Neural cell (in vitro differentiated cells): ENCODE measurements around the gene PRRT3. TPM values are rescaled to one million over a fixed set of nuclear protein-coding genes. Genes with fewer than 3 reads are reported as not detected.

ENCODE experiments used
- H2AFZ ChIP-seq: fragments of 200-600, 300-800 bp; sonication (generic), shearing (Covaris generic); 2 replicates; pipeline ENCODE4 v1.6.0; 2014; ENCODE audit warnings: low read depth, mild to moderate bottlenecking, antibody characterized with exemption, low read length, moderate library complexity
- H3F3A ChIP-seq: fragments of 200-600 bp; shearing (Covaris generic); 2 replicates; pipeline ENCODE4 v1.6.1; 2016; ENCODE audit warnings: mild to moderate bottlenecking, moderate library complexity, mixed read lengths, antibody characterized with exemption, low read length; ENCODE audit not compliant: insufficient read depth, poor library complexity, severe bottlenecking
- H3K27ac ChIP-seq: fragments of 200-600, 300-800 bp; sonication (generic), shearing (Covaris generic); 2 replicates; pipeline ENCODE4 v1.5.1; 2014; ENCODE audit warnings: mild to moderate bottlenecking, low read length, moderate library complexity
- H3K27me3 ChIP-seq: fragments of 300-800, 200-600 bp; sonication (generic), shearing (Covaris generic); 2 replicates; pipeline ENCODE4 v1.6.0; 2014; ENCODE audit warnings: mild to moderate bottlenecking, low read depth, low read length, moderate library complexity; ENCODE audit not compliant: insufficient read depth
- H3K36me3 ChIP-seq: fragments of 300-800, 200-600 bp; sonication (generic), shearing (Covaris generic); 2 replicates; pipeline ENCODE4 v1.5.1; 2014; ENCODE audit warnings: mild to moderate bottlenecking, antibody characterized with exemption, low read length, moderate library complexity; ENCODE audit not compliant: insufficient read depth
- H3K4me2 ChIP-seq: fragments of 300-800, 200-600 bp; sonication (generic), shearing (Covaris generic); 2 replicates; pipeline ENCODE4 v1.6.0; 2014; ENCODE audit warnings: mild to moderate bottlenecking, low read length
- H3K4me3 ChIP-seq: fragments of 300-800, 200-600 bp; sonication (generic), shearing (Covaris generic); 2 replicates; pipeline ENCODE4 v1.5.1; 2014; ENCODE audit warnings: mild to moderate bottlenecking, low read length, moderate library complexity
- H3K79me2 ChIP-seq: fragments of 200-600 bp; shearing (Covaris generic); replicated peaks from 2 replicates; pipeline ENCODE4 v1.6.0; 2014; ENCODE audit warnings: mild to moderate bottlenecking, low read length, moderate library complexity; ENCODE audit not compliant: insufficient read depth
- H3K9ac ChIP-seq: fragments of 300-800, 200-600 bp; sonication (generic), shearing (Covaris generic); 2 replicates; pipeline ENCODE4 v1.6.1; 2016; ENCODE audit warnings: mild to moderate bottlenecking, low read length, mixed read lengths
- H3K9me2 ChIP-seq: fragments of 200-600 bp; shearing (Covaris generic); 2 replicates; pipeline ENCODE4 v1.6.1; 2016; ENCODE audit warnings: mild to moderate bottlenecking, low read length, mixed read lengths; ENCODE audit not compliant: insufficient read depth
- H3K9me3 ChIP-seq: fragments of 200-600, 300-800 bp; sonication (generic), shearing (Covaris generic); 2 replicates; pipeline ENCODE4 v1.6.1; 2016; ENCODE audit warnings: mild to moderate bottlenecking, mixed run types, low read length, moderate library complexity, mixed read lengths
- H4K20me1 ChIP-seq: fragments of 200-600 bp; shearing (Covaris generic); 2 replicates; pipeline ENCODE4 v1.6.1; 2016; ENCODE audit warnings: mild to moderate bottlenecking, mixed run types; ENCODE audit not compliant: insufficient read depth
- EP300 ChIP-seq: fragments of 450-650 bp; conservative IDR thresholded peaks from 2 replicates; pipeline ENCODE4 v1.6.1; 2014; ENCODE audit warnings: antibody characterized with exemption, mild to moderate bottlenecking, moderate library complexity; ENCODE audit not compliant: poor library complexity, severe bottlenecking
- EZH2 ChIP-seq: fragments of 200-600, 300-800 bp; shearing (Covaris generic), sonication (generic); IDR thresholded peaks from 2 replicates; pipeline ENCODE4 v1.6.1; 2014; ENCODE audit warnings: antibody characterized with exemption, low read length, borderline replicate concordance, mild to moderate bottlenecking; ENCODE audit not compliant: insufficient read depth, poor library complexity, severe bottlenecking
- MXI1 ChIP-seq: fragments of 450-650 bp; conservative IDR thresholded peaks from 2 replicates; pipeline ENCODE4 v1.6.1; 2014; ENCODE audit warnings: antibody characterized with exemption, mild to moderate bottlenecking; ENCODE audit not compliant: poor library complexity, severe bottlenecking
- POLR2AphosphoS5 ChIP-seq: IDR thresholded peaks from 2 replicates; pipeline ENCODE4 v1.6.1; 2012
- RAD21 ChIP-seq: fragments of 450-650 bp; conservative IDR thresholded peaks from 2 replicates; pipeline ENCODE4 v1.6.1; 2014; ENCODE audit warnings: antibody characterized with exemption, mild to moderate bottlenecking, moderate library complexity
- SMC3 ChIP-seq: fragments of 450-650 bp; conservative IDR thresholded peaks from 2 replicates; pipeline ENCODE4 v1.6.1; 2014; ENCODE audit warnings: antibody characterized with exemption, mild to moderate bottlenecking, moderate library complexity; ENCODE audit not compliant: poor library complexity
- TAF1 ChIP-seq: IDR thresholded peaks from 2 replicates; pipeline ENCODE4 v1.6.1; 2012; ENCODE audit warnings: low read depth
- polyA plus RNA-seq: library from polyadenylated mRNA; depleted of rRNA; stranded (reverse); fragments of >200 nt; gene quantifications from 2 replicates; pipeline ENCODE4 v1.2.3, GENCODE V29; 2014
- TF ChIP-seq, protein P1 (sequence below): IDR thresholded peaks from 2 replicates; pipeline ENCODE4 v1.6.1; 2012; ENCODE audit warnings: borderline replicate concordance
- TF ChIP-seq, protein P2 (sequence below): fragments of 450-650 bp; IDR thresholded peaks from 2 replicates; pipeline ENCODE4 v1.5.1; 2014; ENCODE audit warnings: antibody characterized with exemption, mild to moderate bottlenecking, moderate library complexity; ENCODE audit not compliant: poor library complexity, severe bottlenecking

The PRRT3 gene
- polyA plus RNA-seq, 1 donor from 2014 or later, result 2.9 TPM

DNA sequence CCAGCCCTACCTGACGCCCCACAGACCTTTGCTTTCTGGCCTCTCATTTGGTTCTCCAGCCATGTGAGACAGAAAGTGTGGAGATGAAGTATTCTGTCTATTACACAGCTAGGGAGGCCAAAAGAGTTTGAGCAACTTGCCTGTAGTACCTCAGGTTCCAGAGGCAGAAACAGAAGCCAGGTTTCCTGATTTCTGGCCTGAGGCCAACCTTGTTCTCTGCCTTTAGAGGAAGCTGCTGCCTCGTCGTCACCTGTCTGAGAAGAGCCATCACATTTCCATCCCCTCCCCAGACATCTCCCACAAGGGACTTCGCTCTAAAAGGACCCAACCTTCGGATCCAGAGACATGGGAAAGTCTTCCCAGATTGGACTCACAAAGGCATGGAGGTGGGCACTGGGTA, 45.7 kb downstream of the PRRT3 start:
- H3F3A ChIP-seq, result no peaks in the 10 kb centered on the region
- H2AFZ ChIP-seq, result no peak overlapping the region
- H3K4me2 ChIP-seq, result no peak overlapping the region
- no peak overlapping the region for H3K4me3 ChIP-seq
- H3K79me2 ChIP-seq, result no peaks in the 10 kb centered on the region
- TF ChIP-seq EZH2 (no peak), RAD21 (no peak), MXI1 (no peak), POLR2AphosphoS5 (no peak), TAF1 (no peak), EP300 (no peak), SMC3 (no peak)
- TF ChIP-seq, protein P1, sequence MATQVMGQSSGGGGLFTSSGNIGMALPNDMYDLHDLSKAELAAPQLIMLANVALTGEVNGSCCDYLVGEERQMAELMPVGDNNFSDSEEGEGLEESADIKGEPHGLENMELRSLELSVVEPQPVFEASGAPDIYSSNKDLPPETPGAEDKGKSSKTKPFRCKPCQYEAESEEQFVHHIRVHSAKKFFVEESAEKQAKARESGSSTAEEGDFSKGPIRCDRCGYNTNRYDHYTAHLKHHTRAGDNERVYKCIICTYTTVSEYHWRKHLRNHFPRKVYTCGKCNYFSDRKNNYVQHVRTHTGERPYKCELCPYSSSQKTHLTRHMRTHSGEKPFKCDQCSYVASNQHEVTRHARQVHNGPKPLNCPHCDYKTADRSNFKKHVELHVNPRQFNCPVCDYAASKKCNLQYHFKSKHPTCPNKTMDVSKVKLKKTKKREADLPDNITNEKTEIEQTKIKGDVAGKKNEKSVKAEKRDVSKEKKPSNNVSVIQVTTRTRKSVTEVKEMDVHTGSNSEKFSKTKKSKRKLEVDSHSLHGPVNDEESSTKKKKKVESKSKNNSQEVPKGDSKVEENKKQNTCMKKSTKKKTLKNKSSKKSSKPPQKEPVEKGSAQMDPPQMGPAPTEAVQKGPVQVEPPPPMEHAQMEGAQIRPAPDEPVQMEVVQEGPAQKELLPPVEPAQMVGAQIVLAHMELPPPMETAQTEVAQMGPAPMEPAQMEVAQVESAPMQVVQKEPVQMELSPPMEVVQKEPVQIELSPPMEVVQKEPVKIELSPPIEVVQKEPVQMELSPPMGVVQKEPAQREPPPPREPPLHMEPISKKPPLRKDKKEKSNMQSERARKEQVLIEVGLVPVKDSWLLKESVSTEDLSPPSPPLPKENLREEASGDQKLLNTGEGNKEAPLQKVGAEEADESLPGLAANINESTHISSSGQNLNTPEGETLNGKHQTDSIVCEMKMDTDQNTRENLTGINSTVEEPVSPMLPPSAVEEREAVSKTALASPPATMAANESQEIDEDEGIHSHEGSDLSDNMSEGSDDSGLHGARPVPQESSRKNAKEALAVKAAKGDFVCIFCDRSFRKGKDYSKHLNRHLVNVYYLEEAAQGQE, result no peak
- TF ChIP-seq, protein P2, sequence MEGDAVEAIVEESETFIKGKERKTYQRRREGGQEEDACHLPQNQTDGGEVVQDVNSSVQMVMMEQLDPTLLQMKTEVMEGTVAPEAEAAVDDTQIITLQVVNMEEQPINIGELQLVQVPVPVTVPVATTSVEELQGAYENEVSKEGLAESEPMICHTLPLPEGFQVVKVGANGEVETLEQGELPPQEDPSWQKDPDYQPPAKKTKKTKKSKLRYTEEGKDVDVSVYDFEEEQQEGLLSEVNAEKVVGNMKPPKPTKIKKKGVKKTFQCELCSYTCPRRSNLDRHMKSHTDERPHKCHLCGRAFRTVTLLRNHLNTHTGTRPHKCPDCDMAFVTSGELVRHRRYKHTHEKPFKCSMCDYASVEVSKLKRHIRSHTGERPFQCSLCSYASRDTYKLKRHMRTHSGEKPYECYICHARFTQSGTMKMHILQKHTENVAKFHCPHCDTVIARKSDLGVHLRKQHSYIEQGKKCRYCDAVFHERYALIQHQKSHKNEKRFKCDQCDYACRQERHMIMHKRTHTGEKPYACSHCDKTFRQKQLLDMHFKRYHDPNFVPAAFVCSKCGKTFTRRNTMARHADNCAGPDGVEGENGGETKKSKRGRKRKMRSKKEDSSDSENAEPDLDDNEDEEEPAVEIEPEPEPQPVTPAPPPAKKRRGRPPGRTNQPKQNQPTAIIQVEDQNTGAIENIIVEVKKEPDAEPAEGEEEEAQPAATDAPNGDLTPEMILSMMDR, result no peak
- H4K20me1 ChIP-seq, result no peaks in the 10 kb centered on the region
- H3K27ac ChIP-seq, result no peak overlapping the region
- H3K36me3 ChIP-seq, result no peaks in the 10 kb centered on the region
- H3K9ac ChIP-seq, result no peak overlapping the region
- no peaks in the 10 kb centered on the region for H3K9me3 ChIP-seq
- H3K9me2 ChIP-seq, result no peaks in the 10 kb centered on the region
- no peaks in the 10 kb centered on the region for H3K27me3 ChIP-seq

DNA sequence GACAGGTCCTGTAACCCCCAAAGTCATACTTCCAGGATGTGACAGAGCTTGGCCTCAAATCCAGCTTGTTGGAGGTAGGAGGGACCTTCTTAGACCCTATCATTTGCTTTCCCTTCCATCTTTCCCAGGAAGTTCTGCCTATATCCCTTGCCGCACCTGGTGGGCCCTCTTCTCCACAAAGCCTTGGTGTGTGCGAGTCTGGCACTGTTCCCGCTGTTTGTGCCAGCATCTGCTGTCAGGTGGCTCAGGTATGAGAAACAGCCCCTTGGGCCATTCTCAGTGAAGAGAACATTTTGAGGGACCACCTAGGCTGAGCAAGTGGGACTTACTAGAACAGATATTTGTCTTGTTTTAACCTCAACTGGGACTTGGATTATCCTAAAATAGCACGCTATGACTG, 48.3 kb downstream of the PRRT3 start:
- no peak overlapping the region for H3K27ac ChIP-seq
- no peaks in the 10 kb centered on the region for H3K27me3 ChIP-seq
- no peak overlapping the region for H3K9ac ChIP-seq
- H3K4me2 ChIP-seq, result no peak overlapping the region
- TF ChIP-seq RAD21, result no peak
- TF ChIP-seq SMC3, result no peak
- TF ChIP-seq EZH2, result no peak
- TF ChIP-seq EP300, result no peak
- TF ChIP-seq MXI1, result no peak
- TF ChIP-seq POLR2AphosphoS5, result no peak
- no peak for TF ChIP-seq TAF1
- TF ChIP-seq, protein P1, result no peak
- TF ChIP-seq, protein P2, result no peak
- H2AFZ ChIP-seq, result no peak overlapping the region
- no peaks in the 10 kb centered on the region for H4K20me1 ChIP-seq
- H3K4me3 ChIP-seq, result no peak overlapping the region
- no peaks in the 10 kb centered on the region for H3K79me2 ChIP-seq
- H3K9me3 ChIP-seq, result no peaks in the 10 kb centered on the region
- H3F3A ChIP-seq, result no peaks in the 10 kb centered on the region
- no peaks in the 10 kb centered on the region for H3K36me3 ChIP-seq
- H3K9me2 ChIP-seq, result no peaks in the 10 kb centered on the region
